Stimulated activated CD4-positive, alpha-beta T cell treated with anti-CD3 and anti-CD28 coated beads, Interleukin-4, amount 100 ng/mL, for 1 hour (primary cell): ENCODE data around the gene COL4A6.

Experiments
- DNase-seq: peaks from one replicate; pipeline ENCODE4 v3.0.0-alpha.2; 2020

Gene COL4A6

DNA sequence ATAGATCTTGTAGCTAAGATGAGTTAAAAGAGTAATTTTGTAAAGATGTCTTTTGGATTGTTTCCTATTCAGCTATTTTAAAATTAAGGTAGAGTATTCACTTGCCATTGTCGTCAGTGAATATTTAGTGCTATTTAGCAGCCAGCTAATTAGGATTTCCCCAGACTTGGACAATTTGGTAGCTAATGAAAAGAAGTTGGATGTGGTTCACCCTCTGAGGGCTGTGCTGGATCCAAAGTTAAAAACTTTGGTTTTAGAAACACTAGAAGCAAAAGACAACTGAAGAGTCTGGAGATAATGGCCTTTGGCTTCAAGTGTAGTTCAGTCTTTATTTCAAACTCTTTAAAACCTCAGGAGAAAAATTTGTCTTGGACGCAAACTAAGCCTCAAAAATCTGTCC, 305.3 kb downstream of the COL4A6 start:
- no peak for DNase-seq

DNA sequence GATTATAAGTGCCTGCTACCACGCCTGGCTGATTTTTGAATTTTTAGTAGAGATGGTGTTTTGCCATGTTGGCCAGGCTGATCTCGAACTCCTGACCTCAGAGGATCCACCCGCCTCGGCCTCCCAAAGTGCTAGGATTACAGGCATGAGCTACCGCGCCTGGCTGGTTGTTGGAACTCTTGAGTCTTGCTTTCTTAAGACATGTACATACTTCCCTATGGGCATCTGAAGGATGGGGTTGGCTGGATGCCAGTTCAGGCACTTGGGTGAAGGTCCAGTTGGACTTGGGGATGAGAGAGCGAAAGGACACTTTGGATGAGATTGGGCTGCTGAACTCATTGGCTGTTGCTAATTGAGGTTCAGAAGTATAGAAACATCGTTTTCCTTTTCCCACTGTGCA, 306.2 kb downstream of the COL4A6 start:
- DNase-seq = no peak

DNA sequence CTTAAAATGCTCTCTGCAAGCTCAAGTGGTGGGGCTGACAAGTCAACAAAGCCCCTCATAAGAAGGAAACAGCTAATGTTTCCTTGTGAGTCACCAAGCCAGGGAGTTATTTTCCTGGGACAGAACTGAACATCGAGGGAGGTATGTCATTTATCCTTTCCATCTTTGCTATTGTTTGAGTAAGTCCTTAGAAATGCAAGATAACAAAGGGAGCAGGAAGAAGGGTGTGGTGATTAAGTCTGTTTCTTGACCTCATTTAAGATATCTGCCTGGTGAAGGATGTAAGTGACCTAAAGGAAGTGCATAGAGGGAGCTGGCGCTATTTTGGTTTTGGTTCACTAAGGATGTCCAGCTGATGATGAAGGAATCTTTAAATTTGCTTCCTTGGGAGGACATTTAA, 306.8 kb downstream of the COL4A6 start:
- no peak for DNase-seq

DNA sequence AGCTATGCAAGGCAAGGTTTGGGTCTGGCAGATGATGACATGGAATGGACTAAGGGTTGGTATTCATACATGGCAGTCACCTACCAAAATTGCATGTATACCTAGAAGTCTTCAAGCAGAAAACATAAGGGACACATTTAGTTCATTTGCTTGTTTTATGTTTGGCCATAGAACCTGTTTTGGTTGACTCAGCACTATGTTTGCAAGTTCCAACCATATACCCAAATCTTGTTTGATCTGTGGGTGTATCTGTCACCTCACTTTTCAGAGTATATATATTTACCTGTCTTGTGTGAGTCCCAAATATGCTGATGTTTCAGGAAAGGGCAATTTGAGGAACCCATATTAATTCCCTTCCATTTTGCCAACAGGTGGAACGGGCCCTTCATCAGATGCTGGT, 307.3 kb downstream of the COL4A6 start:
- no peak for DNase-seq

DNA sequence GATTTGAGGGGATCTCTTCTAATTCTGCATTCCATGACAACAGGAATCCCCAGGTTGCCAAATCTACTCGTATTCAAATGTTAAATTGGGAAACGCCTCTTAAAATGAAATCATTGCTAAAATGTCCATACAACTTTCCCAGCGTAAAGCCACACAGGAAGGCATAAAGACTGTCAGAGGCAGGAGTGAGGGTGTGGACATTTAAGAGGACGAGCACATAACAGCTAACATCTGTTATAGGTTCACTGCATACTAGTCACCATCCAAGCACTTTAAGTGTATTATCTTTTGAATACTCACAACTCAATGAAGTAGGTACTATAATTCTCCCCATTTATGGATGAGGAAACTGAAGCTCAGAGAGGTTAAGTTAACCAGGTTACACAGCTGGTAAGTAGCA, 311.1 kb downstream of the COL4A6 start:
- DNase-seq = no peak

DNA sequence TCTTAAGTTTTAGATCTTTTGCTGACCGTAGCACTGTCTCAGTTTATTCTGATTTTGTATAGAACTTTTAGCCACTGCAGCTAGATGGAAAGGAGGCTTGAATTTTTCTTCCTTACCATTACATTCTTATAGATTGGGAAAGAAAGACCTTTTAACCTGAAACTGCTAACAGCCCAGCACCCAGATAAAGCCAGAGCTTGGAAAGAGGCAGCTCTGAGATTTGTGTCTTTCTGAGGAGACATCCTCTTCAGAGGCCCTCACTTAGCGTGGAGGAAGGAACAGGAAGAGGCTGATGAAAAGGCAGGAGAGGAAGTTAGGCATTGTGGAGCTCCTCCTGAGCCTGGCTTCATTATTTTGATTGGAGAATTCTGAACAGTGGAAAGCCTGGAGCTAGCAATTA, 311.6 kb downstream of the COL4A6 start:
- DNase-seq = no peak

DNA sequence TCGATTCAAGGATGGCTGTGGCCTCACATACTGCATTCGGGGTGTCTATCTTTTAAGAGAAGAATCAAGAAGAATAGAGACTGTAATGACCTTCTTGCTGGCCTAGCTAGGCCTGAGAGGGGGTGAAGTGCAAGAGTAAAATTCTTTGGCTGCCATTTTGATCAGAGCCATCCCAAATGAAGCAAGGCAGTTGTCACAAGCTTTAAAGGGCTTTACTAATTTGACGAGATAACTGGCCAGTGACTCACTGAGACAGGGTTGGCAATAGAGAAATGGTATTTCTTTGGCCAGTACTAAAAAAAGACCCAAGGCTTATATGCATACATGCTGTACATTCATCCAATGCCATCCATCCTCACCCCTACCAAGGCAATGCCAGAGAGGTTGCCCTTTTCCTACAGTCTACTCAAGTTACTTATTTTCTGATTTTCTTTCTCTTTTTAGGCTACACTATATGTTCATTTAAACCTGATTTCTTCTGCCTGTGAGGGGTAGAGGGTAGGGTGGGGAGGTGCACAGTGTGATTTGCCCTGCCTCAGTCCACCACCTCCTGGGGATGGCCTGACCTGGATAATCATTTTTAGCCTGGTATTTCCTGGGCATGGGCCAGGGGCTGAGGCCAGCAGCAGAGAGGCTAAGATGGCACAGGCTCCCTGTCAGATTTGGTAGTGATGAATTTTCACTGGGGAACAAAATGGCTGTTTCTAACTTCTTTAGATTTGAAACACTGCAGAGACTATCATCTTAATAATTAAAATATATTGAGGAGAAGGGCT, 314.4 kb downstream of the COL4A6 start:
- no peak for DNase-seq

DNA sequence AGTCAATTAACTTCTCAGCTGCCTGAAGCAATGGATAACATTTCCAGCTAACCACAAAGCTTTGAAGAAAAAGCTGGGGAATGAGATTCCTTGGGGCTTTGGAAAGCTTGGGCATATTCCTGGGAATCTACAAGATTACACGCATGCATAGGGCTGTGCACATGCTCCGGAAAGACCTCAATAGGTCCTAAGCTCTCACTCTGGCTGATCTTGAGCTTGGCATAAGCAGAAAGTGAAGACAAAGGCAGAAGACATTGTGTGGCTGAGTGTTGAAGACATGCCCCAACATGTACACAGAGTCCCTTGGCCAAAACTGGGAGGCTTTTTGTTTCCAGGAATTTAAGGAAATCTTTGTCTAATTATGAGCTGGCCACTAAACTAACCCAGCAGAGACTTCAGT, 315.5 kb downstream of the COL4A6 start:
- no peak for DNase-seq

DNA sequence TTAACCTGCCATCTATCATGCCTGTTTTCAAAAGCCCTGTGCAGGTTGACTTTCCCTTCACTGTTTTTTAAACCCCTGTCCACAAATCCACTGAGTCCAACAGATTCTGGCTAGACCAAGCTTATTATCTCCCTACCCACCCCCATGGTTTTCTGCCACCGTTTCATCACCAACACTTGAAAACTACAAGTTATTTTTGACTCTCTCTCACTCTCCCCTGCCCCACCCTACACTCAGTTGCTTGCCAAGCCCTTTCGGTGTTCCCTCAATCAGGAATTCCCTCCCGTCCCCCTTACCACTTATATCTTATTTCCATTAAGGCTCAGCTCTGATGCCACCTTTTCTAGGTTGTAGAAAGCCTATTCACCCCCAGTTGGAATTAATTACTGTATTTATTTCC, 316.9 kb downstream of the COL4A6 start:
- DNase-seq = no peak

DNA sequence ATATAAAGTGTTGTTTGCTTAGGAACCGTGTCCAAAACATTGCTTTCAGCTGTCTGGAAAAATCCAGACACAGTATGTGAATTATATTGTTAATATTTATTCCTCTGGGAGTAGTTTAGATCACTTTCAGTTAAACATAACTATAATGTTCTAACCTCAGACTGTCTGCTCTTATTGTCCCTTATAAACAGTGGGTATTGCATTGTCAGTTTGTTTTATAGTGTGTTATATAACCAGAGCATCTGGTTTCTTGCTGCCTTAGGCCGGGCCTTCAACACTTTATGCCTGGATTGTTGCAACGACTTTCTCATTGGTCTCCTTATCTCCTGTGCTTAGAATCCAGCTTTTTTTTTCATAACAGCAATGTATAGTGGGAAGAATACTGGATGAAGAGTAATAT, 320.2 kb downstream of the COL4A6 start:
- no peak for DNase-seq

DNA sequence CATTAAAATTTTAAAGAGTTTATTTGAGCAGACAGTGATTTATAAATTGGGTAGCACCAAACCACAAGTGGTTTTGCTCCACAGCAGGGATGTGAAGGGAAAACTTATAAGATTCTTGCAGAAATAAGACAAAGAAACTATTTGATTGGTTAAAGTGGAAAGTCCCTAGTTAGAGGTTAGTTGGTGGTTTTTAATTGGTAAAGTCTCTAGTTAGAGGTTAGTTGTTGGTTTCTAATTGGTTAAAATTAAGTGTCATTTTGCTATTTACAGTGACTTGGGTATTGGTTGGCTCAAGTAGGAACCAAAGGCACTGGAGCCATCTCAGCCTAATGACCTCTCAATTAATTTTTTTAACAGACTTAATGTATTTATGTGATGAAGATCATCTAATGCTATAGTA, 323.7 kb downstream of the COL4A6 start:
- DNase-seq = no peak
